Breast epithelium (tissue), 4 donors: ENCODE data around the gene EVA1A. TPM values are rescaled to one million over a fixed set of nuclear protein-coding genes. Genes with fewer than 3 reads are reported as not detected.

Source experiments
- DNase-seq, 2 donors: peaks; one replicate each; pipeline ENCODE4 v3.0.0-alpha.2; 2019; ENCODE audit warnings: low spot score in 2 of 2
- H3K27ac ChIP-seq, 2 donors: fragments of 200-600 bp; sonication (generic) in 1 of 2; one replicate each; pipeline ENCODE4 v1.5.1; 2016 to 2019; ENCODE audit warnings: mild to moderate bottlenecking in 1 of 2
- H3K27me3 ChIP-seq, 2 donors: fragments of 200-600 bp; sonication (generic) in 1 of 2; one replicate each; pipeline versions ENCODE4 v1.5.1 to v1.6.0; 2017 to 2019; ENCODE audit warnings: control low read depth in 1 of 2, mild to moderate bottlenecking in 1 of 2
- H3K36me3 ChIP-seq: fragments of 200-600 bp; one replicate; pipeline ENCODE4 v1.5.1; 2019
- H3K4me1 ChIP-seq, 2 donors: fragments of 200-600 bp; sonication (generic); one replicate each; pipeline ENCODE4 v1.5.1; 2016 to 2019; ENCODE audit warnings: control low read depth in 1 of 2
- H3K4me3 ChIP-seq, 3 donors: fragments of 200-600 bp; sonication (generic); 1 replicate in 2 of 3; 2 replicates in 1 of 3; pipeline ENCODE4 v1.5.1; 2016 to 2019; ENCODE audit warnings: mild to moderate bottlenecking in 3 of 3, moderate library complexity in 2 of 3
- H3K9me3 ChIP-seq, 2 donors: fragments of 200-600 bp; sonication (generic) in 1 of 2; one replicate each; pipeline ENCODE4 v1.5.1; 2016 to 2019; ENCODE audit warnings: control low read depth in 1 of 2
- CTCF ChIP-seq, 3 donors: fragments of 450-650 bp; IDR thresholded peaks; one replicate each; pipeline ENCODE4 v1.5.1; 2016 to 2017; ENCODE audit warnings: antibody characterized with exemption in 3 of 3, mild to moderate bottlenecking in 3 of 3, moderate library complexity in 3 of 3
- POLR2A ChIP-seq: fragments of 450-650 bp; IDR thresholded peaks from one replicate; pipeline ENCODE4 v1.6.1; 2016; ENCODE audit warnings: antibody characterized with exemption, mild to moderate bottlenecking, moderate library complexity
- POLR2AphosphoS5 ChIP-seq, 3 donors: sonication (generic); formaldehyde crosslinking; IDR thresholded peaks; one replicate each; pipeline ENCODE4 v1.6.1; 2017; ENCODE audit warnings: antibody characterized with exemption in 3 of 3
- intact Hi-C: fragments of 100-400 bp; cut with DNase I; formaldehyde crosslinking; loops from one replicate; pipeline ENCODE4 v1.15.1; 2023; ENCODE audit warnings: low total_unique reads
- total RNA-seq, 3 donors: library from RNA; depleted of rRNA; stranded (reverse); fragments of >200 nt; gene quantifications; one replicate each; pipeline ENCODE4 v1.1.0, GENCODE V29; 2016

EVA1A gene
- total RNA-seq, 3 donors from 2014 or later: 5.2 to 10.4 TPM; not detected in 1

GRCh38 chr2:75558786-75559679 is 1.7 kb downstream of the EVA1A start:
- no peak overlapping the region for H3K27ac ChIP-seq
- no peaks in the 10 kb centered on the region for H3K27me3 ChIP-seq
- TF ChIP-seq POLR2AphosphoS5 (IDR thresholded peaks at IDR 0.05): no peak
- no peak for TF ChIP-seq POLR2A
- no peak for TF ChIP-seq CTCF (IDR thresholded peaks at IDR 0.05)
- intact Hi-C loops: no loop called here
- no peak for DNase-seq
- no peaks in the 10 kb centered on the region for H3K9me3 ChIP-seq
- H3K4me3 ChIP-seq: peak overlapping the region in 1 of 3 donors; percentile 77
- H3K4me1 ChIP-seq: peaks cover 0 to 7% of the 10 kb centered on the region in 2 donors
- no peaks in the 10 kb centered on the region for H3K36me3 ChIP-seq

GRCh38 chr2:75558136-75558535 is 2.6 kb downstream of the EVA1A start:
- Histone ChIP-seq H3K27me3 (no peaks in the 10 kb centered on the region), H3K27ac (no peak overlapping the region), H3K9me3 (no peaks in the 10 kb centered on the region), H3K36me3 (no peaks in the 10 kb centered on the region), H3K4me1 (peaks cover 0 to 7% of the 10 kb centered on the region in 2 donors), H3K4me3 (no peak overlapping the region)
- no peak for DNase-seq
- intact Hi-C loops: no loop called here
- TF ChIP-seq POLR2AphosphoS5 (IDR thresholded peaks at IDR 0.05) (no peak), CTCF (IDR thresholded peaks at IDR 0.05) (no peak), POLR2A (no peak)

GRCh38 chr2:75557474-75558133 is 3.1 kb downstream of the EVA1A start:
- intact Hi-C loops: no loop called here
- Histone ChIP-seq H3K4me1 (peaks cover 0 to 7% of the 10 kb centered on the region in 2 donors), H3K4me3 (no peak overlapping the region), H3K36me3 (no peaks in the 10 kb centered on the region), H3K9me3 (no peaks in the 10 kb centered on the region), H3K27me3 (no peaks in the 10 kb centered on the region), H3K27ac (no peak overlapping the region)
- TF ChIP-seq CTCF (IDR thresholded peaks at IDR 0.05) (no peak), POLR2A (no peak), POLR2AphosphoS5 (IDR thresholded peaks at IDR 0.05) (no peak)
- no peak for DNase-seq

- H3K27me3 ChIP-seq: no peaks in the 10 kb centered on the region
- DNase-seq: no peak
- H3K4me1 ChIP-seq: peaks cover 0 to 7% of the 10 kb centered on the region in 2 donors
- no peaks in the 10 kb centered on the region for H3K9me3 ChIP-seq
- intact Hi-C loops: no loop called here
- no peak overlapping the region for H3K27ac ChIP-seq
- H3K36me3 ChIP-seq: no peaks in the 10 kb centered on the region
- TF ChIP-seq POLR2A (no peak), CTCF (IDR thresholded peaks at IDR 0.05) (no peak), POLR2AphosphoS5 (IDR thresholded peaks at IDR 0.05) (no peak)
- no peak overlapping the region for H3K4me3 ChIP-seq
Observed at GRCh38 chr2:75556679-75557366, 3.9 kb downstream of the EVA1A start.
